HG03159 (cell line): ENCODE data around the gene LRRC19.

ENCODE experiments used
- ATAC-seq: cut with Tn5 transposase; IDR thresholded peaks from one replicate; pipeline ENCODE4 v1.9.1; 2021; ENCODE audit warnings: mild to moderate bottlenecking, moderate library complexity; ENCODE audit not compliant: unreplicated experiment

Gene LRRC19, protein sequence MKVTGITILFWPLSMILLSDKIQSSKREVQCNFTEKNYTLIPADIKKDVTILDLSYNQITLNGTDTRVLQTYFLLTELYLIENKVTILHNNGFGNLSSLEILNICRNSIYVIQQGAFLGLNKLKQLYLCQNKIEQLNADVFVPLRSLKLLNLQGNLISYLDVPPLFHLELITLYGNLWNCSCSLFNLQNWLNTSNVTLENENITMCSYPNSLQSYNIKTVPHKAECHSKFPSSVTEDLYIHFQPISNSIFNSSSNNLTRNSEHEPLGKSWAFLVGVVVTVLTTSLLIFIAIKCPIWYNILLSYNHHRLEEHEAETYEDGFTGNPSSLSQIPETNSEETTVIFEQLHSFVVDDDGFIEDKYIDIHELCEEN

DNA sequence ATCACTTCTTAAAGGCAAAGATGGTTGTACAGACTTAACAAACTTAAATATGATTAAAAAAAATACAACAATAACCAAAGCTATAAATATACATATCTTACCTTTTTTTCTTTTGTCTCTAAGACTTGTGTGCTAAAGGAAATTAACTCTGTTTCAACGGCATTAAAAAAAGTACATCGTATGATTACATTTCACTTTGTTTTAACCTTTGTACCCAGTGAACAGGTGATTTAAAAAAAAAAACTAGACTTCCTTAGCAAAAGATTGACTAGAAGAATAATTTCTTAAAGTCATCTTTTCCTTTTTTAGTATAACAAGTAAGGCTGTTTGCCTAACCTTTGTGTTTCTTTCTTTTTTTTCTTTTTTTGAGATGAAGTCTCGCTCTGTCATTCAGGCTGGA, at the start of gene LRRC19:
Gene LRRC19, minus strand, starts transcription at position 182 of the 400 bp plus-strand sequence. CDS start 5,978 bp downstream, outside the sequence.
- ATAC-seq, result no peak

GRCh38 chr9:27054841-27055240, 49.4 kb upstream of the LRRC19 start:
- ATAC-seq, result no peak

GRCh38 chr9:27054125-27054524, 48.7 kb upstream of the LRRC19 start:
- no peak for ATAC-seq

DNA sequence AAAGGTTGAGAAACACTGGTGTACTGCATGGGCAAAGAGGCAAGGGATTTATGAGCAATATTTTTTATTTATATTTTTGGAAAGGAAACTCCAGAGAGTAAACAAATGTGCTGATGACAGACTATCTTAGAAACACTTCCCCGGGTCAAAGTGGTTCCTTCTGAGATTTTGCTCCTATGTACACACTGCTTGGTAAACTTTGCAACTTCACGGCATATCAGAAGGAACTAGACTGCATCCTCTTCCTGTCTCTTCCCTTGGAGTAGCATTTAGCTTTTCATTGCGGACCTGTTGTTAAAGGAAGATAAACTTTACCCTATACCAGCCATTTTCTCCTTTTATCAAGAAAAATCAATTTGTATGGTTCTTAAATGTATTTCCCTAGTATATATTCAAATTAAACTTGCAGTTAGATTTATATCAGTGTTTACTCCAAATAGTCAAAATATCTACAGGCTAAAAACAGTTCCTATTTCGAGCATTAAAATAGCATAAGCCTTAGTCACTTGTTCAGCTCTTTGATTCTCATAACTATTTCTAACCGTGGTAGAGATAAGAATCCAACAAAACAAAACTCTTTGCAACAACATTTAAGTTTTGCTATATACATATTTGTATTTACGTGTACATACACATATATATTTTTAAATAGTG, 48.0 kb upstream of the LRRC19 start:
- no peak for ATAC-seq

DNA sequence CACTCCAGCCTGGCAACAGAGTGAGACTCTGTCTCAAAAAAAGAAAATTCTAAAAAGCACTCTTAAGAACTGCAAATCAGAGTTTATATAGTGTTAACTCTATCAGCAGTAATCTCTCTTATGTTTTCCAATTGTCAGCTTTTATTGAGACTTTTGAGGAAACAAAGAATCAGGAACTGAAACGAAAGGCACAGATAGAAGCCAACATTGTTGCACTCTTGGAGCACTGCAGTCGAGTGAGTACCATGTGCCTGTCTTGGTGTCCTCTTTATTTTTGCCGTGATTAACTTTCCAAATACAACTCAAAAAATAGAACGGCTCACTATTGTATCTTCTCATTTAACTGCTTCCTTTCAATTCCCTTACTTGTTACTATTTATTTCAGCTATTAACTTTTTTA, 41.7 kb upstream of the LRRC19 start:
- ATAC-seq, result no peak

GRCh38 chr9:27043176-27043575, 37.7 kb upstream of the LRRC19 start:
- ATAC-seq, result no peak

DNA sequence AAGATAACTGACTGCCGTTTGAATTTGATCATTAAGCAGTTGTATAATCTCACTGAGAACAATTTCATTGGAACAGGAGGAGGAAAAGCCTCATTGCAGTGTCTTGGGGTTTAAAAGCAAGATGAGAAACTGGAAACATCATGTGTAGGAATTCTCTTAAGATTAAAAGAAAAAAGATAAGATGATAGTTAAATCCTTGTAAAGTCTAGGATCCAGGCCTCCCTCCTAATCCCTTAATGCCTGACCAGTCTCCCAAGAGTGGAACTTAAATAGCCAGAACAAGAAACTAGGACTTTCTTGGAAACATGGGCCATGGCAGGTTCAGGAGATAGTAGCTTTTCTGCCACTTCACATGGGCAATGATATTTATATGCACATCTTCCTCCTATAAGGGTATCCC, 37.0 kb upstream of the LRRC19 start:
- no peak for ATAC-seq

- no peak for ATAC-seq
Observed at GRCh38 chr9:27041746-27042145, 36.3 kb upstream of the LRRC19 start.

DNA sequence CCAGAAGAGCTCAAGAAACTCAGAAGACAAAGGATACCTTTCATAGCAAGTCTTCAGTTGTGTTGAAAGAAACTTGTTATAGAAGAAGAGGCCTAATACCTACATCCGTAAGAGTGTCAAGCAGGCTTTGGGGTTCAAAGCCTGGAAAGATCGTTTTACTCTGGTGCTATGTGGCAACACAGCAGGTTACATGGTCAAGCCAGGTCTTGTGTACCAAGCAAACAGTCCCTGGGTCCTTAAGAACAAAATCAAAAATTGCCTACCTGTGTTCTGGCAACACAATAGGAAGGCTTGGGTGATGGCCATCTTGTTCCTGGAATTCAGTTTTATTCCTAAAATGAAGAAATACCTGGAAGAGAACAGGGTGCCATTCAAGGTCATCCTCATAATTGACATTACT, 32.0 kb upstream of the LRRC19 start:
- ATAC-seq, result no peak

GRCh38 chr9:27033815-27034403, 28.4 kb upstream of the LRRC19 start:
- peak; percentile 93 for ATAC-seq

DNA sequence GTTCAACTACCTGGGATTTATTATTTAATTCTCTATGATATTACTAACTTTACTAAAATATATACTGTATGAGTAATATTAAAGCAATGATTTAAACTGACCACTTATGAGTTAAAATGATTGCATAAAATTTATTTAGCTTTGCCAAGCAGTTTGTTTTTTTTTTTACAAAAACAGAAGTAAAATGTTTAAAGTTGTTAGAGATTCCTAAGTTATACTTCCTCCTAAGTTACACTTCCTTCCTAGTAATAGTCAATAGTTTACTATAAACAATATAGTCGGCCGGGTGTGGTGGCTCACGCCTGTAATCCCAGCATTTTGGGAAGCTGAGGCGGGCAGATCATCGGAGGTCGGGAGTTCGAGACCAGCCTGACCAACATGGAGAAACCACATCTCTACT, 23.7 kb upstream of the LRRC19 start:
- ATAC-seq, result no peak

- ATAC-seq, result no peak
Observed at GRCh38 chr9:27022920-27023319, 17.4 kb upstream of the LRRC19 start.

GRCh38 chr9:27019589-27019988, 14.1 kb upstream of the LRRC19 start:
- ATAC-seq, result no peak

DNA sequence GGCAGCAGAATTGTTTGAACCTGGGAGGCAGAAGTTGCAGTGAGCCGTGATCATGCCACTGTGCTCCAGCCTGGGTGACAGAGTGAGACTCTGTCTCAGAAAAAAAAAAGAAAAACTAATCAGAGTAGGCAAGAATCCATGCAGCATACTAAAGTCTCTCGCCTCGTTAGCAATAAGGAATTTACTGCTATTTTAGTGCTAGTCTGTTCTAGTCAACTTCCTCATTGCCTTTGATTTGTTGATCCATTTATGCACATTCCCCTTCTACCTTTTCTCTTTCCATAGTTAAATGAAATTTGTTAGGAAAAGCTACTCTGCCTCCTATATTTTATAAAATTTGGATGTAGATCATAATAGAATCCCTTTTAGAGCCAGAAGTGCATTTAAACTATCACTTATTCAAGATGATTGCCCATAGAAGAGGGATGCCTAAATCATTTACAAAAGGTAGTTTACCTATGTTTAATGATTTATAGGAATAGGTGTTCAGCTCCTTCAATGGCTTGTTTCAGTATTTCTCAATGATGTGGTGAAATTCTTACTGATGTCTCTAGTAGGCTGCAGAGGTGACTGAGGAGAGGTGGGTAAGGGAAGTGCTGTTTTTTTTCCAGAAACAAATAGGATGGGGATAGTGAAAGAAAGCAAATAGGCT, 1.9 kb downstream of the LRRC19 start:
- ATAC-seq, result no peak

- ATAC-seq, result no peak
Observed at GRCh38 chr9:26995810-26996209, 9.7 kb downstream of the LRRC19 start.

- ATAC-seq, result peak; percentile 80
Observed at GRCh38 chr9:26983340-26983739, 22.1 kb downstream of the LRRC19 start.

DNA sequence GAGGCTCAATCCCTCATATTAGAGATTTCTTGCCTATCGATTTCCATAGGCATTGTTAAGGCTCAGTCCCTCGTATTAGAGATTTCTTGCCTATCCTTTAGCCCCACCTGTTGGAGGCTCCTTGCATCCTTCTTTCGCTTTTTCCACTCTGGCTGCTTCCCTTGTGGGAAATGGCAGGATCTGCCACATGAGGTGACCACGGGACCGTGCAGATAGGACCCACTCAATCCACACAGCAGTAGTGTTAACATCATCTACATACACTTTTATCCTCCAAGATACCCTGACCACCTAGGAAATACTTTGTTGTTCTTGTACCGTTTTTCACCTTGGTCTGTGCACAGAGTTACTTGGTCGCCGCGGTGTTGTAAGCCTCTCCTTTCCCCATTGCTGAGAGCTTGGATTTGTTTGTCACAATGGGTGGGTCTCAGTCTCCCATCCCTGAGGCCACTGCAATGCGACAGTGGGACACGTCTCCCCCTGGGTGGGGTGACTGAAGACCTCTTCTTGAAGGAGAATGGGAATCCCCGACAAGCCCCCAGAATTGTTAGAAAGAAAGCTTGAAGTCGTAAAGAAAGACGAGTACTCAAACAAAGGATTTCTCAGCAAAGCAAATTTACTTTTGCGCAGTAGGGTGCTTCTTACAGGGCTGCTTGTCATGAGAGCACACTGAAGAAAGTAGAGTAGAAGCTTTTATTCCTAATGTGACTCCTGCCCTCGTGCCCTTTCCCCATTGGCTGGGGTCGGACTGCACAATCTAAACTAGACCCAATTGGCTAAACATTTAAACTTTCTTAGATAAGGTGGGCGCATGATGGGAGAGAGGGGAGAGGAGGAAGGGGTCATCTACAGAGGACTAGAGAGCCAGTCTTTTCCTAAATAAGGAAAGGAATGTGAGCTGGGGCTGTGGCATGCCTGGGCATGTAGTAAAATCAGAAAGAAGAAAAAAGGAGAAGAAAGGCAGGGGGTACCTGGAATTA, 29.5 kb downstream of the LRRC19 start:
- ATAC-seq, result no peak

GRCh38 chr9:26974927-26975326, 30.5 kb downstream of the LRRC19 start:
- no peak for ATAC-seq

DNA sequence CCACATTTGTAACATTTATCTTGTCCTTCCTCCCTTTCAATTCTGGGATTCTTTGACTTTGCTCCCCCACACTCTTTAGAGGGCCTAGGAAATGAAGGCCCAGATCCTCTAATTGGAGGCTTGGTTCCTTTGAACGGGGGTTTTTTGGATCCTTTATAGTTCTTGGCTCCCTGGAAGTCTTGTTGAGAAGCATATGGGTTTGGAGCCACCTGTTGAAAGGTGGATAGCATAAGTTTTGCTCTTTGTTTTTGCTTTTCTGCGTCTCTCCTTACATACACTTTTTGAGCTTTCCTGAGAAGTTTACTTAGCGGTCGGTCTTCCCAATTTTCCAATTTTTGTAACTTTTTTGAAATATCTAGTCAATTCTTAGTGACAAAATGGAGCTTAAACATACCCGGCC, 31.5 kb downstream of the LRRC19 start:
- no peak for ATAC-seq

DNA sequence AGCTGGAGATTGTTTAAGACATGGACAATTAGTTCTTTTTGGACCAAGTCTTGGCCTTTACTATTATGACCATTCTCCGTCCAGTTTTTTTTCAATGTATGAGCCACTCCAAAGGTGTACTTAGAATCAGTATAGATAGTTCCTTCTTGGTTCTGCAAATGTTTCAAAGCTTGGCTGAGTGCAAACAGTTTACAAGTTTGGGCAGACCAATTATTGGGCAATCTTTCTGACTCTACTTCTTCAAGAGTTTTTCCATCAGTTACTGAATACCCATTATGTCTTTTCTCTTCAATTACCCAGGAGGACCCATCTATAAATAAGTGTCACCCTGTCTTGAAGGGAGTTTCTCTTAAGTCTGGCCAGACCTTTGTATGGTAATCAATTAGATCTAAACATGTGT, 33.8 kb downstream of the LRRC19 start:
- ATAC-seq, result no peak

DNA sequence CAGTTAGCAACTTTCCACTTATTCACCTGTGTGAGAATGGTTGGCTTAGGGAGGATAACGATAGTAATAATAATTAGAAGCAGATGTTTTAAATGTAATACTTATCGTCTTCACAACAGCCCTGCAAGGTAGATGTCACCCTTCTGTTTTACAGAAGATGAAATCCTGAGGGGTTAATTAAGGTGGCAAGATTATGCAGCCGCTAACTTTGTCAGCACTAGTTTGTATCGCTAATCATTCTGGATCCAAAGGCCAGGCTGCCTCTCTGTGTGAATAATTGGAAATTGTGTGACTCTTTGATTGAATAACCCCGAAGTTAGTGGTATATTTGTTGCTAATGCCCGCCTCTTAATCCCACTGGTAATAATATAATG, 48.6 kb downstream of the LRRC19 start:
- no peak for ATAC-seq
